Measurements from ENCODE around the gene KRTAP10-4.
"Not testable (repeated sequence)": the region's sequence is repeated elsewhere in the genome, so short reads cannot be mapped to it uniquely, and the experiment has no call there.

The KRTAP10-4 gene

DNA sequence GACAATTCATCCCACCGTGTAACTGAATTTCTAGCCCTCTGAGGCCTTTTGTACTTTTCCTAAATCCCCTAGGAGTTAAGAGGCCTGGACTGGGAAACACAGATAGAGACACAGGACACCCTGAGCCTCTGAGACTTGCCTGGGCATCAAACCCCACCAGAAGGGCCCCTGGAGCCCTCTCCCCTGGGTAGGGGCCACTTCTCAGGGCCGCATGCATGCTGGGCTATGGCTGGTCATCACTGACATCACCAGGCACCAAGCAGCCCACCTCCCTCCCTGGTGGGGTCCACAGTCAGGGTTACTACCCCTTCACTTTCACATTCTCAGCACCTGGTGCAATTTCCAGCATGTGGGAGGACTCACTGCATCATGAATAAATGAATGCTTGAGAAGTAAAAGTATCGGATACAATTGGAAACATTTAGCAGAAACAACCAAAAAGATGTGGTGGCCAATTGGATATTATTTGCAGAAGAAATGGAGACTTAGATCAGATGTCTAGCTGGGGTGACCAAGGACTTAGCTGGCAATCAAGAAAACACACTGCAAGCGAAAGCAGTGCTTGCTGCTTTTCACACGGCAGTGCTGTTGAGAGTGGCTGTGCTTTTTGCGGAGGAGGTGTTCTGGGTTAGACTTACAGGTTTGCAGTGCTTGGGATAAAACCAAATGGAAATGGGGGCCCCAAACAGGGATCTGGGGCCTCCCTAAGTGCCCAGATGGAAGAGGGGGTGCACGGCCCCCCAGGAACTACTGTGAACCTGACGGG lies 25.9 kb downstream of the KRTAP10-4 start:
- no peak for DNase-seq (ENCODE audit: low spot score)

DNA sequence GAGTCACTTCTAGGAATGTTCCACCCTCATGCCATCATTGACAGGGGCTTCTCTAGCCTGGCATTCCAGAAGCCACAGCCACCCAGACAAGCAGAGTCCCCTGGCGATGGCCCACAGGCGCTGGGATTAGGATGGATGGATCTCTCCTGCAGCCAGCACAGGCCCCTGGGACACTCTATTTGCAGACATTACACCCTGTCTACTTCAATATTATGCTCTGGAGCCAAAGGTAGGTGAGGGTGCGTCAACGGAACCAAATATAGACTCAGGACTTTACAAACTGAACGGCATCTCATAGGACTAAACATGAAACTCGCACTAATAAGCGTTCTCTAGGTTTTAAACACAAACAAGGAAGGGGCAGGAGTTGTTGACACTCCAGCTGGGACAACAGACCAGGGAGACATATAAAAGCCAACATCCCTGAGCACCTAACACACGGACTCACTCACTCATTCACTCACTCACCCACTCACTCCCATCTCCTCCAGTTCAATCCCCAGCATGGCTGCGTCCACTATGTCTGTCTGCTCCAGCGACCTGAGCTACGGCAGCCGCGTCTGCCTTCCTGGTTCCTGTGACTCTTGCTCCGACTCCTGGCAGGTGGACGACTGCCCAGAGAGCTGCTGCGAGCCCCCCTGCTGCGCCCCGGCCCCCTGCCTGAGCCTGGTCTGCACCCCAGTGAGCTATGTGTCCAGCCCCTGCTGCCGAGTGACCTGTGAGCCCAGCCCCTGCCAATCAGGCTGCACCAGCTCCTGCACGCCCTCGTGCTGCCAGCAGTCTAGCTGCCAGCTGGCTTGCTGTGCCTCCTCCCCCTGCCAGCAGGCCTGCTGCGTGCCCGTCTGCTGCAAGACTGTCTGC lies 26.8 kb downstream of the KRTAP10-4 start, which contains the start of gene KRTAP10-7:
Gene KRTAP10-7, plus strand, starts transcription at position 480 of the 861 bp plus-strand sequence. Its CDS starts 25 bp downstream, at position 505.
- not testable (repeated sequence) for DNase-seq (ENCODE audit: low spot score)

DNA sequence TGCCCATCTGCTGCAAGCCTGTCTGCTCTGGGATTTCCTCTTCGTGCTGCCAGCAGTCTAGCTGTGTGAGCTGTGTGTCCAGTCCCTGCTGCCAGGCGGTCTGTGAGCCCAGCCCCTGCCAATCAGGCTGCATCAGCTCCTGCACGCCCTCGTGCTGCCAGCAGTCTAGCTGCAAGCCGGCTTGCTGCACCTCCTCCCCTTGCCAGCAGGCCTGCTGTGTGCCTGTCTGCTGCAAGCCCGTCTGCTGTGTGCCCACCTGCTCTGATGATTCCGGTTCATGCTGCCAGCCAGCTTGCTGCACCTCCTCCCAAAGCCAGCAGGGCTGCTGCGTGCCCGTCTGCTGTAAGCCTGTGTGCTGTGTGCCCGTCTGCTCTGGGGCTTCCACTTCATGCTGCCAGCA lies 27.6 kb downstream of the KRTAP10-4 start:
- DNase-seq (ENCODE audit: low spot score) = not testable (repeated sequence)

DNA sequence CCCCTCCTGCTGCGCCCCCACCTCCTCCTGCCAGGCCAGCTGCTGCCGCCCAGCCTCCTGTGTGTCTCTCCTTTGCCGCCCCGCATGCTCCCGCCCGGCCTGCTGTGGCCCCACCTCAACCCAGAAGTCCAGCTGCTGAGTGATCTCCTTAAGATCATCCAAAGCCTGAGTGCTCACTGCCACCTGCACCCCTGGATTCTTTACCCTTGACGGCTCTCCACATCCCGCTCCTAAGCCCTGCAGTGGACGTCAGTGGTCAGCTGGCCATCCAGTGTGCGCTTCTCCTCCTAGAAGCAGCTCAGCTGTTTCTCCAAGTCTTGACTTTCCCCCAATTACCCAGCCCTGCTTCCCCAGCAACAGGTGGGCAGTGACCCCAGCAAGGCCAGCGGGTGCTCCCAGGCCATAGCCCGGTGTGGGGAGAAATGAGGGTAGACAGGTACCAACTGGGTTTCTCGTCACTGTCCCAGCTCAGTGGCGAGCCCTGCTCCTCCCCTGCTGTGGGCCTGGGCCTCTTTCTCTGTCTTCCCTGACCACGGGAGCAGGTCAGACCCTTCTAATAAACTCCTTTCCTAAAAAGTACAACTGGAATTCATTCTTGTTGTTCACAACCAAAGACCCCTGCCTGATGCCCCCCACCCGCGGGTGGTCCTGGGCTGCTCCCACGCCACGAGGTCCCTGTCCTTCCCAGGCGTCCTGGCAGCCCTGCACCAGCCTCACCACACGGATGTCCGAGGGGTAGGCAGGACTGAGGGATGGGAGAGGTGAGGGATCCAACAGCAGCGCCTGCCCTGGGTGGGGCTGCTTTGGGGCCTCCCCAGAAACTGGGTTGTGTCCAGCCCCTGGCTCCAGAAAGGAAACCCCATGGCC lies 28.3 kb downstream of the KRTAP10-4 start:
- no peak for DNase-seq (ENCODE audit: low spot score)

DNA sequence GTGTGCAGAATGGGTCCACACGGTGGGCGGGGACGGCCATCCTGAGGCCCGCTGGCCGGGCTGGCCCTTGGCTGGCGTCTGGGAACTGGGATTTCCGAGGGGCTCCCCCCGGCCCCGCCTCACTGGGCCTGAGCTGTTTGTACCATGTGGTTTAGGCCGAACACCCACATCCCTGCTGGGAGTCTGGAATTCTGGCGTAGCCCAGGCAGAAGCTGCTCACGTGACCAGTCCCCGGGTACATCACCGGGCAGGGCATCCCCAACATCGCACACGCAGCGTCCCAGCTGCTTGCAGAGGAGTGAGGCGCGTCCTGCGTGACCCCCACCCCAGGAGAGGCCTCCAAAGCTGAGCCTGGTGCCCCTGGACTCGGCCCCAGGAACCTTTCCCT lies 28.9 kb downstream of the KRTAP10-4 start:
- DNase-seq (ENCODE audit: low spot score) = no peak

DNA sequence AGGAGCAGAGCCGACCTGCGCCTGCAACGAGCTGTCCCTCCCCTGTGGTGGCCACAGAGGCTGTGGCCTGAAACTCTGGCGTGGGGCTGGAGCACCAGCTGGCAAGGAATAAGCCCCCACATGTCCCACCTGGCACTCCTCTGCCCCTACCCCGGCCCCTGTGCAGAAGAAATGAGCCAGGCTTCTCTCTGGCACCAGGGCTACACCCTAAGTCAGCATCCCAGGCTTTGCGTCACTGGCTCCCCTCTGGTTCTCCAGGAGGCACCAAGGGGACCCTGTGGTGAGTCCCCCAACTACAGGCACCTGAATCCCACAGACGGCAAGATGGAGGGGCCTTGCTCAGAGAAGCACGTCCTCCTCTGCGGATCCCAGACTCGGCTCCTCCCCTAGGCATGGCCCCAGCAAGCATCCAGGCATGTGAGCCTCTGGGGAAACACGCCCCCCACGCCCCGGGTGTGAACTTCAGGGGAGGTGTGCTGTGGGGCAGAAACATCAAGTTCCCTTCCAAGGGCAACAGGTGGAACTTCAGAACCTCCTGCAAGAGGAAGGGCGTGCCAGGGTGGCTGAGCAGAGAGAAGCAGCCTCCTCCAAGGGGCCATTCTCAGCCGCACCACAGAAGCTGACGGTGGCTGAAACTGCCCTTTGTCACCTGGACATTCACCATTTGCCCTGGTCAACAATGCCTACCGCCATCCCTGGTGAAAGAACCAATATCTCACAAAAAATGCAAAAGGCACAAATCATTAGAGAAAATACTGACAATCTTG lies 29.8 kb downstream of the KRTAP10-4 start:
- no peak for DNase-seq (ENCODE audit: low spot score)

DNA sequence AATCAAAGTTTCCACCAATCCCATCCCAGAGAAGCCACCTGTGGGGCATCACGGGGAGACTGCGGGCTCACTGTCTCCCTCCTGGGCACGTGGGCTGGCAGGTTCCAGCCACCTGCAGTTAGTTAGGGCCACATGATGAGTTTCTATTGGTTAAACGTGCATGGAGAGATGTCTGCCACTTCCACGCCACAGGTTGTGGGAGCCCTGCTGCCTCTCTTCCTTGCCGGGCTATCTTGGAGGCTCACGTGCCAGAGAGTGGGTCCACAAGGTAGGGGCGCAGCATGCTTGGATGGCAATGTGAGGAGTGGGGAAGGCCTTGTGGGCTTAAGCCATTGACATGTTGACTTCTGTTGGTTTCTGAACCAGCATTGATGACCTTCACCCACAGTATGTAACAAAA lies 30.4 kb downstream of the KRTAP10-4 start:
- no peak for DNase-seq (ENCODE audit: low spot score)

DNA sequence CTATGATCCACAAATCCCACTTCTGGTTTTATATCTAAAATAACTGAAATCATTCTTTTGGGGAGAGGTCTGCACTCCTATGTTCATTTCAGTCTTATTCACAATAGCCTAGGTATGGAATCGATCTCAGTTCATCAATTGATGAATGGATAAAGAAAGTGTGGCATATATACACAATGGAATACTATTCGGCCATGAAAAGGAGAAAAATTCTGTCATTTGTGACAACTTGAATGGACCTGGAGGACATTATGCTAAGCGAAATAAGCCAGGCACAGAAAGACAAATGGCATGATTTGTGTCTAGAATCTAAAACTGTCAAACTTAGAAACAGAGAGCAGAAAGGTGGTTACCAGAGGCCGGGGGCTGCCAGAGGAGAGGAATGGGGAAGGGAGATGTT lies 33.0 kb downstream of the KRTAP10-4 start:
- DNase-seq (ENCODE audit: low spot score) = no peak

DNA sequence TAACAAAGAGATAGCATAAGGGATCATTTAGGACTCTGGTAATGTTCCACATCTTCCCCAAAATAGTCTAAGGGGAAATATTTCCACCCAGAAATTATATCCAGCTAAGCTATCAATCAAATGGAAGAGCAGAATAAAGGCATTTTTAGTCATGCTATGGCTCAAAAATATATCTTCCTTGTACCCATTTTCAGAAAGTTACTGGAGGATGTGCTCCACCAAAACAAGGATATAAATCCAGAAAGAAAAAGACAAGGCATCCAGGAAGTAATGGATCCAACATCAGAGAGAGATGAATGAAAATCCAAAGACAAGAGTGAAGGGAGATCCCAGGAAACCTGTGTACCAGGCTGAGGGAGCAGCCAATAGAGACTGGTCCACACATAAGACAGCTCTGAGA lies 35.7 kb downstream of the KRTAP10-4 start:
- DNase-seq (ENCODE audit: low spot score) = no peak

DNA sequence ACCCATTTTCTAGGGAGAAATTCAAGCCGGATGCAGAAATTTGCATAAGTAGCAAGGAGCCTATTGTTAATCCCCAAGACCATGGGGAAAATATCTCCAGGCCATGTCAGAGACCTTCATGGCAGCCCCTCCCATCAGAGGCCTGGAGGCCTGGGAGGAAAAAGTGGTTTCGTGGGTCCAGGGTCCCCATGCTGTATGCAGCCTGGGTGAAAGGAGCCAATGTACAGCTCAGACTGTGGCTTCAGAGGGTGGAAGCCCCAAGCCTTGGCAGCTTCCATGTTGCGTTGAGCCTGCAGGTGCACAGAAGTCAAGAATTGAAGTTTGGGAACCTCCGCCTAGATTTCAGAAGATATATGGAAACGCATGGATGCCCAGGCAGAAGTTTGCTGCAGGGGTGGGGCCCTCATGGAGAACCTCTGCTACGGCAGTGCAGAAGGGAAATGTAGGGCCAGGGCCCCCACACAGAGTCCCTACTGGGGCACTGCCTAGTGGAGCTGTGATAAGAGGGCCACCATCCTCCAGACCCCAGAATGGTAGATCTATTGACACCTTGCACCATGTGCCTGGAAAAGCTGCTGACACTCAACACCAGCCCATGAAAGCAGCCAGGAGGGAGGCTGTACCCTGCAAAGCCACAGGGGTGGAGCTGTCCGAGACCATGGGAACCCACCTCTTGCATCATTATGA lies 36.8 kb downstream of the KRTAP10-4 start:
- not testable (repeated sequence) for DNase-seq (ENCODE audit: low spot score)

DNA sequence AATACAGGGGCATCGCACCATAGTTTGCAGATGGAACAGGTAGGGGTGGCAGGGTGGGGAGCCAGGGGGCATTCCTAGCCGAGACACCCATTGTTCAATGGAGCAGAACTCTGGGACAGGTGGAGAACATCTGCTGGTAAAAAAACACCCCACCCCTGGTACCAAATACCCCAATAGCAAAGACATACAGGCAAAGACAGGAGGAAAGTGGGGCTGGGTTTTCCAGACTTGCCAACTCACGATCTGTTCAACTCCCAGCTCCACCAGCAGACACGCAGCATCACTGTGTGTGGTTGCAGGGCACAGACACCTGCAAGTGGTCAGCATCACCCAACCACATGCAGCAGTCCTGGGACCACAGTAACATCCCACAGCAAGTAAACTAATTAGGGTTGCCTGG lies 38.0 kb downstream of the KRTAP10-4 start:
- DNase-seq (ENCODE audit: low spot score) = no peak

DNA sequence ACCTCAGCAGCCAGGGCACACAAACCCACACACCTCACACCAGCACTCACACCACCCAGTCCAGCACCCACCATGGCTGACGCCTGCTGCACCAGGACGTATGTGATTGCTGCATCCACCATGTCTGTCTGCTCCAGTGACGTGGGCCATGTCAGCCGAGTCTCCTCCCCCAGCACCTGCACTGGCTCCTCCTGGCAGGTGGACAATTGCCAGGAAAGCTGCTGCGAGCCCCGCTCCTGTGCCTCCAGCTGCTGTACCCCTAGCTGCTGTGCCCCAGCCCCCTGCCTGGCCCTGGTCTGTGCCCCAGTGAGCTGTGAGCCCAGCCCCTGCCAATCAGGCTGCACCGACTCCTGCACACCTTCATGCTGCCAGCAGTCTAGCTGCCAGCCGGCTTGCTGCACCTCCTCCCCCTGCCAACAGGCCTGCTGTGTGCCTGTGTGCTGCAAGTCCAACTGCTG lies 38.5 kb downstream of the KRTAP10-4 start, which contains the start of gene KRTAP10-8:
Gene KRTAP10-8, plus strand, starts transcription at position 51 of the 458 bp plus-strand sequence. Its CDS starts 22 bp downstream, at position 73.
- DNase-seq (ENCODE audit: low spot score) = no peak

DNA sequence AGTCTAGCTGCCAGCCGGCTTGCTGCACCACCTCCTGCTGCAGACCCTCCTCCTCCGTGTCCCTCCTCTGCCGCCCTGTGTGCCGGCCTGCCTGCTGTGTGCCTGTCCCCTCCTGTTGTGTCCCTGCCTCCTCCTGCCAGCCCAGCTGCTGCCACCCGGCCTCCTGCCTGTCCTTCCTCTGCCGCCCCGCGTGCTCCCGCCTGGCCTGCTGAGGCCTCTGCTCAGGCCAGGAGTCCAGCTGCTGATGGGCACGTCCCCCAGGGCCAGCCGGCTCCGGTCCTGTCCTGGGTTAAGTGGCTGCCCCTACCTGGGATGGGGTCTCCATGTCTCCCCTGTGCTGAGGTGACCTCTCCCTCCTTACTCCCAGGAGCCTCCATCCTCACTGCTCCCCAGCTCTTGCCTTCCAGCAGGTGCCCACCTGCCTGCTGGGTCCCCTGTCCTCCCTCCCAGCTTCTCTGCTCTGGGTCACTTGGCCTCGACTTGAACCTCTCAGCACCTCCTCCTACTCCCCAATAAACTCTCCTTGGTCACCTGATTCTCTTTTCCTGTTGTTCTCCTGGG lies 39.2 kb downstream of the KRTAP10-4 start:
- no peak for DNase-seq (ENCODE audit: low spot score)

DNA sequence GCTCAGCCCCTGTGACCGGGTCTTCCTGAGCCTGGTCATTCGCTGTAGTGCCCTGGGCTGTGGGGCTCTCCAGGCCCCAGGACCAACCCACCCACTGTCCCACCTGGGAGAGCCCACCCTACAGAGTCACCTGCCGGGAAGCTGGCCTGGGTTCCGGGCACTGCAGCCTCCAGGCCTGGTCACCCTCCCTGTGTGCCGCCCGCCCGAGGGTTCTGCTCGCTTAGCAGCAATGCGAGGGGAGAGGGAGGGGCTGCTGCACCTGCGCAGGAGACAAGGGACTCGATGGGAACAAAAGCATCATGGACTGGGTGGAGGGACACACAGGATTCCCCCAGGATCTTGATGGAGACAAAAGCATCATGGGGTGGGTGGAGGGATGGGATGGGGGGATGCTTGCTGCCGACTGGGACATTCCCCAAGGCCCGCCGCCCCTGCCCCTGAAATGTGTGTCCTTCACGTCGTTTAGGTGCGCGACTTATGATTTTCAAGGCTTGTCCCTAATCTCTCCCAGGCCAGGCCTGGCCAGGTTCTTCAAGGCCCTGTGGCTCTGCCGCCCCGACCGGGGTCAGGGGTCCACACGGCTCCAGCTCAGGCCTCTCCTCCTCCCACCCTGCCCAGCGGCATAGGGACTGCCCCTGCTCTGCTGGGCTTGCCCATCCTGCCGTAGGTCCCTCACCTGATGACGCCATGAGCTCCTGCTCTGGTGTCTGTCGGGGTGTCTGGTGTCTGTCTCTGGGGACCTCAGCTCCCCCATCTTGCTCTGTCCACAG lies 40.0 kb downstream of the KRTAP10-4 start:
- DNase-seq (ENCODE audit: low spot score) = no peak

DNA sequence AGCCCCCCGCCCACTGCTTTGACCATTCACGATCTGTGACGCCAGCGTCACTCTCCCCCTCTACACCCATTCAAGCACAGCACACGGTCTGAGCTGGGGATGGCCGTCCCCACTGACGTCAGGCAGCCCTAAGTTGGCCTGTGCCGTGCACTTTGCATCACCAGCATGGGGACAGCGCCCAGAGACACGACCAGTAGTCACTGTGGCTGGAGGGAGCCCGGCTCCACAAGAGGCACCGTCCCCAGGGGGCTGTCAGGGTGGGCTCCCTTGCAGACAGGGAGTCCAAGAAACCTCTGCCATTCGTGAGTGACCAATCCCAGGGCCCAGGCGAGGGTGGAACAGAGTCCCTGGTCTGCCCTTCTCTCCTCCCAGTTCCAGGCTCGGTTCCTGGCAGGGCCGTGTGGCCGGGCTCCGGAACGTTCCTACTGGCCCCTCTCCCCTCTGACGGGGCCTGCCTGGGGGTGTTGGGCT lies 40.7 kb downstream of the KRTAP10-4 start:
- DNase-seq (ENCODE audit: low spot score) = no peak

DNA sequence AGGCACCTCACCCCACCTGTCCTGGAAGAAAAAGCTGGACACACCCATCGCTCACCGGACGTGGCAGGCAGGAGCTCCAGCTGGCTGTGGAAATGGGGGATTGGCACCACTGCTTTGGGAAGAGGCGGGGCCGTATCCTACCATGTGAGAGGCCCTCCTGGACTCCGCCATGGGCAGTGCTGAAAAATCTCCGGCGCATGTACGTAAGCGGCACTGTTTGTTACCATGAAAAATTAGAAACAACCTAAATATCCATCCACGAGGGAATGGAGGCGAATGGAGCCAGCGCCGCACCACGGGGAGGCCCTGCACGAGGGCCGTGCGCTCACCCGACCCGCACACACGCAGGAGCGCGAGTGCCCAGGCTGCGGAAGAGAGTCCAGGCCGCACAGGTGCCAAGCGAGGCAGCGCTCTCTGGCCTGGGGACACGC lies 41.4 kb downstream of the KRTAP10-4 start:
- no peak for DNase-seq (ENCODE audit: low spot score)

DNA sequence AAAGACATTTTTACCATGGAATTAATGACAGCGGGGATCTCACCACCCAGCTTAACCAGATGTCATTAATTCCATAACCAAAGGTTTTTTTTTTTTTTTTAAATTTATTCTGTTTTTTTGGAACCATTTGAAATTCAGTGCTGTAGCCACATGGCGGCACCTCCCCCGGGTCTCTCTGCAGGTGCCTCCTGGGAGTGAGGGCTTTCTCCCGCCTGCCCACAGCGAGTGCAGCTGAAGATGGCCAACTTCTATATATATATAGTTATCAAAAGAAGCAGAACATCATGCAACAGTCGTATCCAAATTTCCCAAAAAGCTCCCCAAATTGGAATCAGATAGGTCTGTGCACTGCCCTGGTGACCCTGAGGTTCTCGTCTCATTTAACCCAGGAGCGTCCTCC lies 41.9 kb downstream of the KRTAP10-4 start:
- DNase-seq (ENCODE audit: low spot score) = no peak

DNA sequence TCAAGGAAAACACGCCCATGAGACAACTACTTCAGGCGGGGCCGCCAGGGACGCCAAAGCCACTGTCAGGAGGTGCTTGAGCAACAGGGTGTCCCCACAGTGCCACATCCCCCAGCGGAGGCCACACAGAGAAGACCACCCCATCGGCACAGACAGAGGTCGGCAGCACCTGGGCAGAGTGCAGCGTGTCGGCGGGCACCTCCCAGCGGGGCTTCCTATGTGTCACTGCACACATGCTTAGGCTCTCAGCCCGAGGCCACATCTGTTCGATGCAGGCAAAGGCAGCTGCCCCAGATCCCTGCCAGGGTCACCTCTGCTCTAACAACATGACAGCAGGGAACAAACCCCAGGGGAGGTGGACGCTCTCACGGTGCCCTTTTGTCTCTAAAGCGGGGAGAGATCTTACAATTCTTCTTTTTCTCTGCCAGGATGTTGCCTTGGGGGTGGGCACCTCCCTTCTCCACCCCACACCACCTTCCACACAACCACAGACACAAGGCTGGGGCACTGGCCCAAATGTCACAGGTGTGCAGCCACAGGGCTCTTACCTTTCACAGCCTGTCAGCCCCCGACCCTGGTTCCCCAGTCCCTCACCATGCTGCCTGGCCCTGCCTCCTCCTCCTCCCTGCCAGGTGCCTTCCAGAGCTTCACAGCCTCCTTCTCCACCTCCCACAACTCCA lies 42.5 kb downstream of the KRTAP10-4 start:
- no peak for DNase-seq (ENCODE audit: low spot score)

DNA sequence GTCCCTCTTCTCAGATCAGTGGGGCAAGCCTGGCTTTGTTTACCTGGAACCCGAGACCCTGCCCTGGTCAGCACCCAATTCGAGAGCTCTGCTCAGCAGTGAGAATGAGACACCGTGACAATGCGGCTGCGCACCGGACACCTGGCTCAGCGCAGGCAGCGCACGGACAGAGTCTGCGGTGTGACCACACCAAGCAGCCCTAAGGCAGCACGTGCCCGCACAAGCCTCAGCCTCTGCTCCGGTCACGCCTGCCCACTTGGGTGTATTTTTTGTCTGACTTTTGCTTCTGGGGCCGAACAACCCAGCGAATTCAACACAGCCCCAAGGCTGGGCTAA lies 43.0 kb downstream of the KRTAP10-4 start:
- no peak for DNase-seq (ENCODE audit: low spot score)
